ENCODE data around the gene SRRD.
"Not testable (repeated sequence)": the region's sequence is repeated elsewhere in the genome, so short reads cannot be mapped to it uniquely, and the experiment has no call there.

SRRD gene

DNA sequence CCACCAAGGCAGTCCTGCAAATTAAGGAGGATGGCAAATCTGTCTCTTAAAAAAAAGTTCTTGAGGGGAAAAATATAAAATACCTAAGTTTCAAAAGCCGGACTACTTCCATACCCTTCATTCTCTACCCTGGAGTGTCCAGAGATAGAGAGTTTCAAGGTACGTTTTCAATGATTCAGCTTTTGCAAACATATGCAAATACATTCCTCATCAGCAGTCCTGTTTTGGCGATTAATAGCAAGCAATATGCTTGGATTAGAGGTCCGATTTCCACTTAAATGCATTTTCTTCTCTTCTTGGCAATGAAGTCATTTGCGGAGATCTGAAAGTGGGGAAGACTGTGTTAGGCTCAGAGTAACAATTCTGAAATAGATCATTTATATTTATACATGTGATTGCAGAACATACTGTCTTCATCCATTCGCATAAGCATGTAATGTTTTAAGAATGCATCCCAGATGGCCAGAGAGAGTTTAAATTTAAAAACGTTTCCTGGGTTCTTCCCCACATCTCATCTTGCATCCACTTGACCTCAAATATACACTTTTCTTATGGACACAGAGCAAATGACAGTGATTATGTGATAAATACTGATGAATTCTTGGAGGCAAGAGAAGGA lies 42.4 kb downstream of the SRRD start:
- DNase-seq: no peak

DNA sequence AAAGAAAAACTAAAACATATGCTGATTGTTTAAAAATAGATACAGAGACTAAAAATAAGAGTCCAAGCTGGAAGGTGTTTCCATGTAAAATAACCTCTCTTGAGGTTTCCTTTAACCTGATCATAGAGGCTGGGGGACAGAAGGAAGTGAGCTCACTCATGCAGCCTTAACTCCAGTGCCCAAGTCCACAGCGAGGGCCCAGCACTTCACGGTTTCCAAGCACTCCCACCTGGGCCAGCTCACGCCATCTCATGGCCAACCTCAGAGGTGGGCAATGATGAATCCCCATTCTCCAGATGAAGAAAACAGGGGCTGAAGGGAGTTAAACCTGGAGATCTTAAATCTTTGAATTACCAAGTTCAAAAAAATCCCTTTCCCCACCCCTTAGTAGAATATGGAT lies 43.5 kb downstream of the SRRD start:
- no peak for DNase-seq

DNA sequence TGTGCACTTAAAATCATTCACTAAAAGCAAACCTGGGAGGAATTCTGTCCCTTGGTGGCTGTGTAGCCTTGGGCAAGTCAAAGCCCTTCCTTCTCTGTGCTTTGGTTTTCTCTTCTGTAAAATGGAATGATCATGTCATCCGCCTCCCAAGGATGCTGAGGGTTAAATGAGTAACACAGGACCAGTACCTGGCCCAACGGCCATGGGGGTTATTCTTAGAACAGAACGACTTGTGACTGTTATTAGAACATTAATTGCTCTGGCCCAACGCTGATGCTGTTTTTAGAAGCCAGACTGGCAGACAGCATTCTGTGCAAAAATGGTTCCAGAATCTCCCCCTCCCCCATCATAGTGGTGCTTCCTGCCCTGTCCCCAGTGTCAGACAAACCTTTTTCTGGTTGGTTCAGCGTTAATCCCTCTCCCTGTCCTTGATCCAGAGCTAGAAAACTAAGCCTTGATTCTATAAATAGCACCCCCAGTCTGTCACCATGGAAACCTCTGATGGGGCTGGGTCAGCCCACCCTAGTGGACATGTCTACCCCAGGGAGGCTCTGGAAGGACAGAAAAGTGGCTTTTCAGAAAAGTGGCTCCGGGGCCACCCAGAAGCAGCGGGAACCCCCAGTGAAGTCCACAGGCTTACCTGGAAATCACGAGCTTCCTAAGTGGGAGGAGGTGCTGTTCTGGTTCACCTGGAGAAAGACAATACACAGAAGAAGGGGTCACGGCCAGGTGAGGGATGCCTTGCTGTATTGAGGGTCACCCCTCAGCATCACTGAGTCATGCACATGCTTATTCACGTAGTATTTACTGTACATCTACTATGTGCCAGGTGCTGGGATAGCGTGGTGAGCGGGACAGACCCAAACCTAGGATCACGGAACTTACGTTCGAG lies 44.1 kb downstream of the SRRD start:
- no peak for DNase-seq

DNA sequence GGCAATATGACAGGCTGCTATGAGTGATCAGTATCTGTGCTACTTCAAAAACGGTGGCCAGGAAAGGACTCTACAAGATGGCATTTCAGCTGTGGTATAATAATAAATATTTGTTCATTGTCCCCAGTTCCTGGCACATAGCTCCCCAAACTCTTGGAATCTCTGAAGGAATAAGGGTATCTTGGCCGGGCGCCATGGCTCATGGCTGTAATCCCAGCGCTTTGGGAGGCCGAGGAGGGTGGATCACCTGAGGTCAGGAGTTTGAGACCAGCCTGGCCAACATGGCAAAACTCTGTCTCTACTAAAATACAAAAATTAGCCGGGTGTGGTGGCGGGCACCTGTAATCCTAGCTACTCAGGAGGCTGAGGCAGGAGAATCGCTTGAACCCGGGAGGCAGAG lies 44.8 kb downstream of the SRRD start:
- not testable (repeated sequence) for DNase-seq

DNA sequence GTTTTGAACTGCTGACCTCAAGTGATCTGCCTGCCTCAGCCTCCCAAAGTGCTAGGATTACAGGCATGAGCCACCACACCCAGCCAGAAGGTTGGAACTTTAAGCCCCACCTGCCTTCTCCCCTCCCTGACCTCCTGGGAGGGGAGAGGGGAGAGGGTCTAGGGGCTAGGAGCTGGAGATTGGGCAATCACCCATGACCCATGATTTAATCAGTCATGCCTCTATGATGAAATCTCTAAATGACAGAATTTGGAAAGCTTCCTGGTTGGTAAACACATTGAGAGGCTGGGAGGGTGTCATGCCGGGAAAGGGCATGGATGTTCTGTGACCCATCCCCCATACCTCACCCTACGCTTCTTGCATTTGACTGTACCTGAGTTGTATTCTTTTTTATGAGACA lies 45.7 kb downstream of the SRRD start:
- DNase-seq: no peak

DNA sequence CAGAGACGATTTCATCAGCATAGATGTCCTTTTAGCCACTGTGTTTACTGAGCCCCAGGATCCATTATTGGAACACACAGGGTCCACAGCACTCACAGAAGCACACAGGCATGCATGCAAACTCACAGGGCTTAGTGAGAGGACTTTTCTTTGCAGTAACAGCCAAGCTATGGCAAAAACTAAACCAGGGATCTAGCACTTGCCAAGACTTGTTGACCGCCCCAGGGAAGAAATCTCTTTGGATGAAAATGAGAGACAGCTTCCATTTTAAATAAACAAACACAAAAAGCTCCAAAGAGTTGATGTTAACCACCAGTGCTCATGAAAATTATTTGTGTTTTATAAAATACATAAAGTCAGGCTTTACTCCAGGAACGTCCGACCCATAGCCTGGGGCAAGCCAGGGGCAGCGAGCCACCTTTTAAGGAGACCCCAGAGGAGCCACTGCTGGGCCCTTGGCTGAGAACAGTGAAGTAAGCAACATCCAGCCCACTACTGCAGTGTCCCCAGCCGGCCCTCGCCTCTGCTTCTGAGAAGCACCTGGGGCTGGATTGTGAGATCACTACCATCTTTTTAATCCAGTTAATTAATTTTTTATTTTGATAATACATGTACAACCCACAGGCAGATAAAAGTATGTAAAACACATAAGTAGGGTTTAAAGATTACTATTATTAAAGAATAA lies 50.6 kb downstream of the SRRD start:
- DNase-seq: no peak

DNA sequence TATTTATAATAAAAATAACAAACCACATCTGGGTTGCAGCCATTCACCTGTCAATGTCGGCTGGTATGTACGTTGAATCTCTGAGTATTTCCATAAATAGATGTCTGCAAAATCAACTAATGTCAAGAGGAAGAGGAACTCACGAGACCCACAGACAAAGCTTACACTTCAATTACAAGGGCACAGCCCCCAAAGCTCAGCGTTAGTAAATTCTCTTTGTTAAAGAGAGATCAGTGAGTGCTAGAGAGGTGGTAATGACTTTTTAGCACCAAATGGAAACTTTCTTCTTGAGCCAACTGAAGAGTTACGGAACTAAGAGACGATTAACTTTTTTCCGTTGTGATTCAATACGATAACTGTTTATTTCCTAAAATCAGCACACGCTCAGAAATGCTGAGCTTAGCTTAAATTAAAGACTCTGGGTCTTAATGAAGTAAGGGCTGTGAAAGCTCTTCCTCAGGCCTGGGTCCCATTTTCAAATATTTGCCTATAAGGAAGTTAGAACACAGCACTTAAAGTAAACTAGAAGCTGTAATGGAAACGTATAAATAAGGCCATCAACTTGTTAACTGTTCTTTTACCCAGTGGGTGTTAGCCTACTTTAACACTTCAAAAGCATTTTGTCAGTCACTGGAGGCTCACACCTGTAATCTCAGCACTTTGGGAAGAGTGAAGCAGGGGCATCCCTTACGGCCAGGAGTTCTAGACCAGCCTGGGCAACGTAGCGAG lies 51.4 kb downstream of the SRRD start:
- no peak for DNase-seq

DNA sequence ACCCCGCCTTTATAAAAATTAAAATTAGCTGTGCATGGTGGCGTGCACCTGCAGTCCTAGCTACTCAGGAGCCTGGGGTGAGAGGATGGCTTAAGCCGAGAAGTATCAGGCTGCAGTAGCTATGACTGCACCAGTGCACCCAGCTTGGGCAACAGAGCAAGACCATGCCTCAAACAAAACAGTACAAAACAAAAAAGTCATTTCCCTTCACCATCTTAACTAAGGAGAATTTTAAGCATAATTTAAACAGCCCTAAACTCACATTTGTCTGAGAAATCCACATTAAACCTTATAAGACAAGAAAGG lies 51.9 kb downstream of the SRRD start:
- DNase-seq: no peak

DNA sequence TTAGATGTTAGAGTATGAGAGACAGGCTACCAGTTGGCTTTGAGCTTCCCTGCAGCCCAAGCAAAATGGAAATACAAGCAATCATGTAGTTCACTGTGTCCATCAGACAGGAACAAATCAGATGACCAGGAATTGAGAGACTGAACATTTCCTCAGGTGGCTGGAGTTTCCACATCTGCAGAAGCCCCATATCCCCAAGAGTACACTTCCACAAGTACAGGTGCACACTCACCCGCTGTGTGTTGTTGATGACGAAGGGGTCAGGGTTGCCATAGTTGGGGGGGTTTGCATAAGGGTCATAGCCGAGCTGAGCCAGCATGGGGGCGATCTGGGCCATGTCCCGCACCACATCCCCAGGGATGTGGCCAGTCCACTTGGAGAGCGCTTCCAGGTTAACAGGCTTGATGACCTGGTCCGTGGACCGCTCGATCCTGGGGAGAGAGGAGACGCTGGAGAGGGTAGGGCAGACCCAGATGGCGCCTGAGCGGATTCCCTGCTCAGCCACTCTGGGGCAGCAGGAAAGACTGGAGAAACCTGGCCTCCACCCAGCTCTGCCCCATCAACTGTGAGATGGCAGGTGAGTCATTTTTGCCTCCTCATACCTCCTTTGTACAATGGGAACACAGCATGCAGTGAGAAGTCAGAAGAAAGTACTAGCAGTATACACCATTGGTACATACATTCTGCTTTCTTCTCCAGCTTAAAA lies 52.5 kb downstream of the SRRD start:
- no peak for DNase-seq

DNA sequence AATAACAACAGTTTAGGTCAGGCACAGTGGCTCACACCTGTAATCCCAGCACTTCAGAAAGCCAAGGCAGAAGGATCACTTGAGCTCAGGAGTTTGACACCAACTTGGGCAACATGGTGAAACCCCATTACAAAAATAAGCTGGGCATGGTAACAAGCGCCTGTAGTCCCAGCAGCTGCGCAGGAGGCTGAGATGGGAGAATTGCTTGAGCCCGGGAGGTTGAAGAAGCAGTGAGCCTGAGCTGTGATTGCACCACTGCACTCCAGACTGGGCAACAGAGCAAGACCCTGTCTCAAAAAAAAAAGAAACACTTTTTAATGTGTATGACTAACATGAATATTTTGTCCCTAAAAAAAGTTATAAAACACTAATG lies 53.1 kb downstream of the SRRD start:
- DNase-seq: no peak

DNA sequence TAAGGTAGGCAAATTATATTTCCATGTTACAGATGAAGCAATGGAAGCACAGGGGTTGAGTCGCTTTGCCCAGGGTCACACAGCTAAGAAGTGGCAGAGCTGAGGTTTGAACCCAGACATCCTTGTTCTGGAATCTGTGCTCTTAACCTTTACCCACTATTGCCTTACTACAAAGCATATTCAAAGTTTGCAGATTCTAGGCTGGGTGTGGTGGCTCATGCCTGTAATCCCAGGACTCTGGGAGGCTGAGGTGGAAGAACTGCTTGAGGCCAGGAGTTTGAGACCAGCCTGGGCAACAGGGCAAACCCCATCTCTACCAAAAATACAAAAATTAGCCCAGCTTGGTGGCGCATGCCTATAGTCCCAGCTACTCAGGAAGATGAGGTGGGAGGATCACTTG lies 56.4 kb downstream of the SRRD start:
- no peak for DNase-seq

DNA sequence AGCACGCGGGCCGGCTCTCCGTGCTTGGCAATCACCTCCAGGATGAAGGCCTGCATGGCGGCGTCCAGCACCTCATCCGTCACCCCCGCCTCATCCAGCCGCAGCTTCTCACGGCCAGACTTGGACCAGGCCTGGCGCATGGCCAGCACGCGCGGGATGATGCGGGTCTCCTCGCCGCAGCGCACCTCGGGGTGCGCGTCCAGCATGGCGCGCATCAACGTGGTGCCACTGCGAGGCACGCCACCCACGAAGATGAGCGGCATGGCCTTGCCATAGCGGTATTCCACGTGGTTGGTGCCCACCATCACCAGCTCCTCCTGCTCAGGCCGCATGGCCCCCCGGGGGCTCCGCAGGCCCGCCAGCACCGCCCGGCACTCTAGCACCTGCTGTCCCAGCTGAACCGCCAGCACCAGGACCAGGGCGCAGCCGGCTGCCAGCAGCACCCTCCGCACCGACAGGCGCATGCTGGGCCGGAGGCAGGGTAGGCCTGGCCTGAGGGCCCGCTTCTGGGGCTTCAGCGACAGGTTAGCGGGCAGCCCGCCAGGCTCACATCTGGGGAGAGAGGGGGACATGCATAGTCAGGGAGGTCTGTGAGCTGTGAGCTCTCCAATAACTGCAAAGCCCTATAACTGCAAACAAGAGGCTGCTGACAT lies 57.6 kb downstream of the SRRD start:
- DNase-seq: no peak

DNA sequence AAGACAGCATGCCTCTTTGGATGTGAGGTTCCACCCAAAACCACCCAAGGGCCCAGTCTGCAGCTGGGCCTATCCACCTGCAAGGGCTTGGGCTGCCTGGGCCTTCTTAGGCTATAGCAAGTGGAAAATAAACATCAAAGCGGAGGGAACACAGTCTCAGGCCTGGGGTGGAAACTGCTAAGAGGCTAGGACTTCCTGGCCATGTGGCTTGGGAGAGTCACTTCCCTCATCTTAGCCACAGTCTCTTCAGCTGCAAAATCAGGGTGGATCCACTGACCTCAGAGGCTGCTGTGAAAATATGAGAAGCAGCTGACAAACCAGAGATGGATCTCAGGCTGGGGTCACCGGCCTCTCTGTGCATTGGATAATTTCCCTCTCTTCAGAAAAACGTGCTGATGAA lies 59.2 kb downstream of the SRRD start:
- no peak for DNase-seq

All from T-helper 9 cell (primary cell).